PC-3 (cell line): ENCODE results near the gene PIPOX. TPM values are rescaled to one million over a fixed set of nuclear protein-coding genes. Genes with fewer than 3 reads are reported as not detected.

ENCODE experiments used
- ATAC-seq: fragments of 200-7000 bp; cut with Tn5 transposase; 2 replicates; pipeline ENCODE4 v1.9.1; 2020; ENCODE audit warnings: mild to moderate bottlenecking, moderate library complexity
- BruUV-seq: library from RNA; stranded (reverse); fragments of 400-500 nt; replicated peaks from 2 replicates; lab custom pipeline; 2021; lab: Mats Ljungman, UMichigan
- CTCF ChIA-PET: fragments of 300-600 bp; sonication (Branson Sonifier 250); formaldehyde crosslinking; loops from one replicate; lab custom pipeline; 2022; ENCODE audit warnings: antibody characterized with exemption; lab: Charles Lee
- POLR2A ChIA-PET: fragments of 300-600 bp; sonication (Branson Sonifier 250); formaldehyde crosslinking; loops from one replicate; lab custom pipeline; 2022; ENCODE audit warnings: antibody characterized with exemption; ENCODE audit not compliant: unreplicated experiment; lab: Charles Lee
- DNase-seq: peaks from one replicate; pipeline ENCODE4 v3.0.0-alpha.2; 2015
- H2AFZ ChIP-seq: fragments of 300-600 bp; sonication (generic); 2 replicates; pipeline ENCODE4 v1.6.0; 2016; ENCODE audit warnings: antibody characterized with exemption, low read length
- H3F3A ChIP-seq: fragments of 300-600 bp; sonication (generic); one replicate; pipeline ENCODE4 v1.6.0; 2017; ENCODE audit warnings: antibody characterized with exemption, low read length, control low read depth, mild to moderate bottlenecking; ENCODE audit not compliant: unreplicated experiment
- H3K27ac ChIP-seq: fragments of 300-600 bp; sonication (generic); 2 replicates; pipeline ENCODE4 v1.5.1; 2016; ENCODE audit warnings: mild to moderate bottlenecking, low read length
- H3K27me3 ChIP-seq: fragments of 300-600 bp; sonication (generic); 2 replicates; pipeline ENCODE4 v1.6.1; 2016; ENCODE audit warnings: low read length, mixed read lengths
- H3K36me3 ChIP-seq: fragments of 300-600 bp; sonication (generic); 2 replicates; pipeline ENCODE4 v1.6.1; 2016; ENCODE audit warnings: low read depth, mixed run types, low read length, mixed read lengths
- H3K4me1 ChIP-seq: fragments of 300-600 bp; sonication (generic); 2 replicates; pipeline ENCODE4 v1.5.1; 2016; ENCODE audit warnings: low read length; ENCODE audit not compliant: insufficient read depth
- H3K4me2 ChIP-seq: fragments of 300-600 bp; sonication (generic); 2 replicates; pipeline ENCODE4 v1.6.0; 2016; ENCODE audit warnings: low read length
- H3K4me3 ChIP-seq: fragments of 300-600 bp; sonication (generic); 2 replicates; pipeline ENCODE4 v1.5.1; 2016; ENCODE audit warnings: mild to moderate bottlenecking, low read length, mixed read lengths
- H3K79me2 ChIP-seq: fragments of 300-600 bp; sonication (generic); 2 replicates; pipeline ENCODE4 v1.6.1; 2017; ENCODE audit warnings: low read length, mixed read lengths
- H3K9ac ChIP-seq: fragments of 300-600 bp; sonication (generic); 2 replicates; pipeline ENCODE4 v1.6.0; 2016; ENCODE audit warnings: mild to moderate bottlenecking, low read length
- H3K9me2 ChIP-seq: fragments of 300-600 bp; sonication (generic); replicated peaks from 2 replicates; pipeline ENCODE4 v1.6.1; 2016; ENCODE audit warnings: mixed run types, low read length, mixed read lengths
- H3K9me3 ChIP-seq: fragments of 300-600 bp; sonication (generic); 2 replicates; pipeline ENCODE4 v1.6.1; 2016; ENCODE audit warnings: low read length, mixed read lengths
- H4K20me1 ChIP-seq: fragments of 300-600 bp; sonication (generic); 2 replicates; pipeline ENCODE4 v1.6.1; 2016; ENCODE audit warnings: low read length, mixed read lengths
- CTCF ChIP-seq: fragments of 300-600 bp; sonication (generic); conservative IDR thresholded peaks from 2 replicates; pipeline ENCODE4 v1.5.1; 2017; ENCODE audit warnings: antibody characterized with exemption, low read depth, mild to moderate bottlenecking, low read length
- EZH2 ChIP-seq: fragments of 300-600 bp; sonication (generic); IDR thresholded peaks from one replicate; pipeline ENCODE4 v1.6.1; 2017; ENCODE audit warnings: antibody characterized with exemption, mild to moderate bottlenecking, low read length; ENCODE audit not compliant: unreplicated experiment
- EZH2phosphoT487 ChIP-seq: fragments of 300-600 bp; sonication (generic); IDR thresholded peaks from 2 replicates; pipeline ENCODE4 v1.6.1; 2018; ENCODE audit warnings: mild to moderate bottlenecking, antibody characterized with exemption, low read length, borderline replicate concordance
- intact Hi-C: fragments of 100-400 bp; cut with micrococcal nuclease; formaldehyde crosslinking; loops from 2 replicates; pipeline ENCODE4 v1.9.0; 2023
- total RNA-seq: library from RNA; depleted of rRNA; stranded (reverse); fragments of >200 nt; gene quantifications from 2 replicates; pipeline ENCODE4 v1.2.3, GENCODE V29; 2014

The PIPOX gene
- total RNA-seq, 1 experiment from 2014 or later = 0.87 TPM

- Histone ChIP-seq H3K79me2 (no peaks in the 10 kb centered on the region), H4K20me1 (no peaks in the 10 kb centered on the region), H3K36me3 (no peaks in the 10 kb centered on the region), H2AFZ (no peak overlapping the region), H3K9ac (no peak overlapping the region), H3F3A (no peaks in the 10 kb centered on the region), H3K4me1 (0 out of 2 replicates have a peak, but pooled peaks cover 5% of the 10 kb centered on the region), H3K27ac (no peak overlapping the region), H3K9me3 (no peaks in the 10 kb centered on the region), H3K4me3 (no peak overlapping the region), H3K27me3 (no peaks in the 10 kb centered on the region), H3K4me2 (no peak overlapping the region), H3K9me2 (no peaks in the 10 kb centered on the region)
- ChIA-PET CTCF (interaction anchor here (1.3 kb wide), 1 partner anchor 115 kb away, joined by 4 read pairs; no protein-coding TSS in a partner anchor), POLR2A (no interaction called here)
- intact Hi-C loops = no loop called here
- ATAC-seq = no peak
- no TSS peak for BruUV-seq
- no peak for TF ChIP-seq EZH2
- DNase-seq = no peak
Observed at GRCh38 chr17:29080965-29081364, 38.0 kb downstream of the PIPOX start.

GRCh38 chr17:29084541-29085146 lies 41.7 kb downstream of the PIPOX start:
- no peaks in the 10 kb centered on the region for H3K4me1 ChIP-seq
- no peaks in the 10 kb centered on the region for H3K9me3 ChIP-seq
- no peak overlapping the region for H2AFZ ChIP-seq
- no peaks in the 10 kb centered on the region for H3K79me2 ChIP-seq
- ChIA-PET CTCF (no interaction called here), POLR2A (no interaction called here)
- H3K36me3 ChIP-seq = no peaks in the 10 kb centered on the region
- no peak overlapping the region for H3K4me3 ChIP-seq
- no peak for TF ChIP-seq EZH2
- no peak for TF ChIP-seq EZH2phosphoT487
- no peak for TF ChIP-seq CTCF
- no peaks in the 10 kb centered on the region for H4K20me1 ChIP-seq
- DNase-seq (no peak), ATAC-seq (no peak)
- BruUV-seq = no TSS peak
- H3K27me3 ChIP-seq = no peaks in the 10 kb centered on the region
- H3K9ac ChIP-seq = no peak overlapping the region
- H3K9me2 ChIP-seq = no peaks in the 10 kb centered on the region
- H3K27ac ChIP-seq = no peak overlapping the region
- H3K4me2 ChIP-seq = no peak overlapping the region
- intact Hi-C loops = no loop called here
- no peaks in the 10 kb centered on the region for H3F3A ChIP-seq

- H3K27me3 ChIP-seq = no peaks in the 10 kb centered on the region
- no peaks in the 10 kb centered on the region for H3F3A ChIP-seq
- no peaks in the 10 kb centered on the region for H3K4me1 ChIP-seq
- POLR2A ChIA-PET = no interaction called here
- H3K4me3 ChIP-seq = no peak overlapping the region
- H4K20me1 ChIP-seq = no peaks in the 10 kb centered on the region
- H2AFZ ChIP-seq = no peak overlapping the region
- H3K4me2 ChIP-seq = no peak overlapping the region
- no peak overlapping the region for H3K27ac ChIP-seq
- H3K9me3 ChIP-seq = no peaks in the 10 kb centered on the region
- intact Hi-C loops = no loop called here
- H3K79me2 ChIP-seq = no peaks in the 10 kb centered on the region
- TF ChIP-seq CTCF (no peak), EZH2 (no peak), EZH2phosphoT487 (no peak)
- CTCF ChIA-PET = no interaction called here
- ATAC-seq = no peak
- H3K9ac ChIP-seq = no peak overlapping the region
- H3K36me3 ChIP-seq = no peaks in the 10 kb centered on the region
- BruUV-seq = no TSS peak
- DNase-seq = no peak
- H3K9me2 ChIP-seq = no peaks in the 10 kb centered on the region
Observed at GRCh38 chr17:29085223-29085622, 42.3 kb downstream of the PIPOX start.
